Upper lobe of left lung (tissue), 6 donors: ENCODE results near the gene MT1H. TPM values are rescaled to one million over a fixed set of nuclear protein-coding genes. Genes with fewer than 3 reads are reported as not detected.
A peak's percentile ranks its signal among the peaks of the same experiment; 100 is the strongest.

ENCODE experiments used
- ATAC-seq, 2 donors: fragments of 200-7000 bp; cut with Tn5 transposase; one replicate each; pipeline ENCODE4 v1.9.1; 2022; ENCODE audit warnings: mild to moderate bottlenecking in 2 of 2, moderate library complexity in 2 of 2; ENCODE audit not compliant: low FRiP score in 2 of 2
- DNase-seq, 2 donors: peaks; one replicate each; pipeline ENCODE4 v3.0.0-alpha.2; 2019 to 2020
- H3K27ac ChIP-seq, 4 donors: fragments of 200-600 bp; sonication (generic); one replicate each; pipeline ENCODE4 v1.5.1; 2016 to 2019
- H3K27me3 ChIP-seq, 4 donors: fragments of 200-600 bp; sonication (generic); one replicate each; pipeline ENCODE4 v1.5.1; 2017 to 2019
- H3K36me3 ChIP-seq, 4 donors: fragments of 200-600 bp; sonication (generic); one replicate each; pipeline ENCODE4 v1.5.1; 2016 to 2019
- H3K4me1 ChIP-seq, 4 donors: fragments of 200-600 bp; sonication (generic); one replicate each; pipeline ENCODE4 v1.5.1; 2018 to 2019
- H3K4me3 ChIP-seq, 4 donors: fragments of 200-600 bp; sonication (generic); one replicate each; pipeline ENCODE4 v1.5.1; 2017 to 2019; ENCODE audit warnings: mild to moderate bottlenecking in 2 of 4, moderate library complexity in 1 of 4
- H3K9me3 ChIP-seq, 4 donors: fragments of 200-600 bp; sonication (generic); one replicate each; pipeline ENCODE4 v1.5.1; 2018 to 2019
- EP300 ChIP-seq, 4 donors: sonication (generic); formaldehyde crosslinking; IDR thresholded peaks; one replicate each; pipeline ENCODE4 v1.5.1; 2017; ENCODE audit warnings: antibody characterized with exemption in 4 of 4, control low read depth in 2 of 4
- POLR2A ChIP-seq, 4 donors: fragments of 450-650 bp; IDR thresholded peaks; one replicate each; pipeline ENCODE4 v1.5.1; 2016 to 2017; ENCODE audit warnings: antibody characterized with exemption in 4 of 4, mild to moderate bottlenecking in 2 of 4
- POLR2AphosphoS5 ChIP-seq, 2 donors: sonication (generic); formaldehyde crosslinking; IDR thresholded peaks; one replicate each; pipeline ENCODE4 v1.5.1; 2017; ENCODE audit warnings: antibody characterized with exemption in 2 of 2
- WGBS, 2 donors: methylation state at CpG; one replicate each; pipeline ENCODE4 v1.1.5; 2017 to 2018; 5-methylcytosine and 5-hydroxymethylcytosine counted together
- total RNA-seq, 6 donors: library from RNA; depleted of rRNA in 4 of 6; stranded (reverse); fragments of >200 nt in 4 of 6; gene quantifications; one replicate each; pipeline versions ENCODE4 v1.1.0 to v1.2.1, GENCODE V29; 2016 to 2021
- TF ChIP-seq, protein P1 (sequence below), 6 experiments: fragments of 450-650 bp in 4 of 6; fragments of 200-600 bp in 2 of 6; sonication (generic) in 2 of 6; IDR thresholded peaks; one replicate each; pipeline ENCODE4 v1.5.1; 2016 to 2019; ENCODE audit warnings: antibody characterized with exemption in 6 of 6
- donor health status: DM: no; HTN: no; CAD: no; lungs with moderate emphysema.
- donor health status: DM: no; HTN: yes; CAD: no; lungs with severe emphysema.

The MT1H gene
- total RNA-seq, 6 donors from 2014 or later: 2.9 to 9.3 TPM; not detected in 4

DNA sequence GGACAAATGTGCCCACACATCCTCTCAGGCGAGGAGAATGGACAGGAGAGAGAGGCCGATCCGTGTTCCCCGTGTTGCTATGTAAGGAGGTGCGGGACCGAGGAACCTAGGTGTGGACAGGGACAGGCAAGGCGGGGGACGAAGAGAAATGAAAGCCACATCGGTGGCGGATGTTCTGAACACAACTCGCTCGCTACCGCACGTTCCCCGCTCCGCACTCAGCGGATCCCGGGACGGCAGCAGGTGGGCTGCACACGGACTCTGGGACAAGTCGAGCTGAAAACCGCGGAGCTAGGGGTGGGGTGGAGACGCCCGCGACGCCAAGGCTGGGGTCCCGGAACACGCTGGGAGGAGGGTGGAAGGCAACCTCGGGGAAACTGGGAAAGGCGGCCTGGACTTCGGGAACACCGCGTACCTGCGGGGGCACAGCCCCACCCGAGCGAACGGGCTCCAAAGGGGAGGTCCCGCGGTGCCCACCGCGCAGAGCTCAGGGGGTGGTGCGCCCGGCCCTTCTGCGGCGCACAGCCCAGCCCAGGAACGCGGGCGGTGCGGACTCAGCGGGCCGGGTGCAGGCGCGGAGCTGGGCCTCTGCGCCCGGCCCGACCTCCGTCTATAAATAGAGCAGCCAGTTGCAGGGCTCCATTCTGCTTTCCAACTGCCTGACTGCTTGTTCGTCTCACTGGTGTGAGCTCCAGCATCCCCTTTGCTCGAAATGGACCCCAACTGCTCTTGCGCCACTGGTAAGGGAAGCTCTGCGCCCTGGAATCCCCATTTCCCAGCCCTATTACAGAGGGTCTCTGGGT lies 44.3 kb upstream of the MT1H start, which contains the start of gene MT1E:
Gene MT1E (plus strand): TSS at position 642 of the 803 bp plus-strand sequence. CDS start 71 bp downstream, at position 713.
- Histone ChIP-seq H3K4me3 (peak within 1 kb of the TSS; percentile 44 to 70 (median 58)), H3K27ac (peak within 1 kb of the TSS; percentile 88 to 97 (median 92)), H3K27me3 (peaks cover 0 to 4% (median 1%) of the 10 kb centered on the region in 4 donors), H3K4me1 (peaks cover 5 to 29% (median 17%) of the 10 kb centered on the region in 4 donors), H3K36me3 (no peaks in the 10 kb centered on the region), H3K9me3 (no peaks in the 10 kb centered on the region)
- WGBS, 2 donors: 0 to 2% methylated on average over 30 to 62 of the region's 62 CpGs
- peak; percentile 96 for ATAC-seq
- DNase-seq: peak; percentile 88 to 94
- TF ChIP-seq, protein P1, sequence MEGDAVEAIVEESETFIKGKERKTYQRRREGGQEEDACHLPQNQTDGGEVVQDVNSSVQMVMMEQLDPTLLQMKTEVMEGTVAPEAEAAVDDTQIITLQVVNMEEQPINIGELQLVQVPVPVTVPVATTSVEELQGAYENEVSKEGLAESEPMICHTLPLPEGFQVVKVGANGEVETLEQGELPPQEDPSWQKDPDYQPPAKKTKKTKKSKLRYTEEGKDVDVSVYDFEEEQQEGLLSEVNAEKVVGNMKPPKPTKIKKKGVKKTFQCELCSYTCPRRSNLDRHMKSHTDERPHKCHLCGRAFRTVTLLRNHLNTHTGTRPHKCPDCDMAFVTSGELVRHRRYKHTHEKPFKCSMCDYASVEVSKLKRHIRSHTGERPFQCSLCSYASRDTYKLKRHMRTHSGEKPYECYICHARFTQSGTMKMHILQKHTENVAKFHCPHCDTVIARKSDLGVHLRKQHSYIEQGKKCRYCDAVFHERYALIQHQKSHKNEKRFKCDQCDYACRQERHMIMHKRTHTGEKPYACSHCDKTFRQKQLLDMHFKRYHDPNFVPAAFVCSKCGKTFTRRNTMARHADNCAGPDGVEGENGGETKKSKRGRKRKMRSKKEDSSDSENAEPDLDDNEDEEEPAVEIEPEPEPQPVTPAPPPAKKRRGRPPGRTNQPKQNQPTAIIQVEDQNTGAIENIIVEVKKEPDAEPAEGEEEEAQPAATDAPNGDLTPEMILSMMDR (IDR thresholded peaks at IDR 0.05): no peak
- TF ChIP-seq POLR2AphosphoS5 (IDR thresholded peaks at IDR 0.05) (peak; percentile 93 to 98), POLR2A (IDR thresholded peaks at IDR 0.05) (peak; percentile 44 to 93 (median 75)), EP300 (IDR thresholded peaks at IDR 0.05) (peak in 3 of 4 donors; percentile 91 to 97 (median 95))

DNA sequence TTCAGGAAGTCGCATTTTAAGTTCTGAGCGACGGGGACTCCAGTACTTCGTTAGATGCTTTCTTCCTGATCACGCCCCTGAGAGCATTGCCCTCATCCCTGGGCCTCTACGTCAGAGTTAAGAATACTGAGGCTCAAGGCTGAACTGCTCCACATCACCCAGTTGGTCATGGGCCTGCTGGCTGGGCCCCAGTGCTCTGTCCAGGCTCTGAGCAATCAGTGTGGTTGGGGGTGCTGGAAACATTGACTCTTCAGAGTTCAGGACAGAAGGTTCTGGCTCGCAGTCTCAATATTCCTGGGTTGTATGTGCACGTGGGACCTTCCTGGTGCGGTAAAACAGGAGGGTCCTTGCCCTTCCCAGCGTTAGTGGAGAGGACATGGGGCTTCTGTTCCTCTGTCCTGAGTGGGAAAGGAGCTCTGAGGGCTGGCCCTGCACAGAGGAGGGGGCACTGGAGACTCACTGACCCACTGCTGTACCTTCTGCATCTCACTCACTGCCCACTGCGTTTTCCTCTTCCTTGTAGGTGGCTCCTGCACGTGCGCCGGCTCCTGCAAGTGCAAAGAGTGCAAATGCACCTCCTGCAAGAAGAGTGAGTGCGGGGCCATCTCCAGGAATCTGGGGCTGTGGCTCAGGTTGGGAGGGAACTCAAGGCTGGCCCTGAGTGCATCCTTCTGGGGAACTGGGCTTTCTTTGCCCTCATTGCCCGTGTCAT lies 43.5 kb upstream of the MT1H start:
- WGBS, 2 donors: 24 to 26% methylated on average over 8 to 16 of the region's 16 CpGs
- Histone ChIP-seq H3K27me3 (peaks cover 0 to 4% (median 1%) of the 10 kb centered on the region in 4 donors), H3K36me3 (no peaks in the 10 kb centered on the region), H3K4me3 (peak overlapping the region; percentile 44 to 70 (median 58)), H3K4me1 (peaks cover 7 to 29% (median 17%) of the 10 kb centered on the region in 4 donors), H3K9me3 (no peaks in the 10 kb centered on the region), H3K27ac (peak overlapping the region; percentile 88 to 97 (median 92))
- DNase-seq (peak in 1 of 2 donors; percentile 36), ATAC-seq (peak; percentile 83 to 88)
- TF ChIP-seq POLR2AphosphoS5 (IDR thresholded peaks at IDR 0.05) (no peak), EP300 (IDR thresholded peaks at IDR 0.05) (no peak), POLR2A (IDR thresholded peaks at IDR 0.05) (peak in 1 of 4 donors; percentile 3)

DNA sequence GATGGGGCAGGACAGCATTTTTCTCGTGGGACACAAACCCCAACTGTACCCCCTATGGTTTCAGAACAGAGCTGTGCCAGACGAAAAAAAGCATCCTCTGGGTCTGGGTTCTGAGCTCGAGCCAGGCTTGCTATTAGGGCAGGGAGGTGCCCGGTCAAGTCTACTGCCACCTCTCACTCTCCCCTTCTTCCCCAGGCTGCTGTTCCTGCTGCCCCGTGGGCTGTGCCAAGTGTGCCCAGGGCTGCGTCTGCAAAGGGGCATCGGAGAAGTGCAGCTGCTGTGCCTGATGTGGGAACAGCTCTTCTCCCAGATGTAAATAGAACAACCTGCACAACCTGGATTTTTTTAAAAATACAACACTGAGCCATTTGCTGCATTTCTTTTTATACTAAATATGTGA lies 42.9 kb upstream of the MT1H start:
- Histone ChIP-seq H3K27me3 (peaks cover 0 to 4% (median 1%) of the 10 kb centered on the region in 4 donors), H3K27ac (peak overlapping the region; percentile 88 to 97 (median 92)), H3K4me1 (peaks cover 9 to 33% (median 17%) of the 10 kb centered on the region in 4 donors), H3K36me3 (no peaks in the 10 kb centered on the region), H3K9me3 (no peaks in the 10 kb centered on the region), H3K4me3 (peak overlapping the region; percentile 44 to 70 (median 58))
- ATAC-seq (no peak), DNase-seq (no peak)
- 41 to 63% methylated on average over 6 to 7 of the region's 7 CpGs for WGBS, 2 donors
- TF ChIP-seq POLR2A (IDR thresholded peaks at IDR 0.05) (no peak), POLR2AphosphoS5 (IDR thresholded peaks at IDR 0.05) (no peak), EP300 (IDR thresholded peaks at IDR 0.05) (no peak)
- TF ChIP-seq, protein P1 (IDR thresholded peaks at IDR 0.05): no peak

- peaks cover 0 to 7% (median 1%) of the 10 kb centered on the region in 4 donors for H3K27me3 ChIP-seq
Observed at GRCh38 chr16:56628486-56629350, 40.9 kb upstream of the MT1H start.

More at GRCh38 chr16:56628486-56629350, 40.9 kb upstream of the MT1H start:
- no peak for DNase-seq
- peak overlapping the region; percentile 17 to 53 (median 33) for H3K27ac ChIP-seq
- H3K4me3 ChIP-seq: no peak overlapping the region
- H3K9me3 ChIP-seq: no peaks in the 10 kb centered on the region
- WGBS, 2 donors: 74 to 79% methylated on average over 8 to 9 of the region's 9 CpGs
- peaks cover 9 to 49% (median 20%) of the 10 kb centered on the region in 4 donors for H3K4me1 ChIP-seq
- no peaks in the 10 kb centered on the region for H3K36me3 ChIP-seq
- no peak for ATAC-seq
- TF ChIP-seq POLR2A (IDR thresholded peaks at IDR 0.05): no peak
- TF ChIP-seq POLR2AphosphoS5 (IDR thresholded peaks at IDR 0.05): no peak
- no peak for TF ChIP-seq EP300 (IDR thresholded peaks at IDR 0.05)
- TF ChIP-seq, protein P1 (IDR thresholded peaks at IDR 0.05): no peak
